GM12878 (cell line): ENCODE data around the gene PDE3B. TPM values are rescaled to one million over a fixed set of nuclear protein-coding genes. Genes with fewer than 3 reads are reported as not detected.

Experiments used
- E2F8 ChIP-seq: fragments of 450-650 bp; IDR thresholded peaks from 2 replicates; pipeline ENCODE4 v1.6.1; 2018; ENCODE audit warnings: mild to moderate bottlenecking, low read depth, moderate library complexity; ENCODE audit not compliant: partially characterized antibody
- EGR1 ChIP-seq, 2 experiments: IDR thresholded peaks; 1 replicate in 1 of 2; 2 replicates in 1 of 2; pipeline ENCODE4 v1.6.1; 2011 to 2012; ENCODE audit warnings: low read depth in 2 of 2, low read length in 2 of 2, borderline replicate concordance in 1 of 2, mild to moderate bottlenecking in 1 of 2, moderate library complexity in 1 of 2
- EP300 ChIP-seq, 2 experiments: fragments of 150-350 bp in 1 of 2; IDR thresholded peaks; 2 replicates each; pipeline ENCODE4 v1.6.1; 2011 to 2012; ENCODE audit warnings: low read depth in 2 of 2, low read length in 2 of 2, borderline replicate concordance in 1 of 2, improper control_type of control experiment in 1 of 2, inconsistent platforms in 1 of 2; ENCODE audit not compliant: control insufficient read depth in 1 of 2
- ESRRA ChIP-seq: IDR thresholded peaks from 2 replicates; pipeline ENCODE4 v1.6.1; 2012; ENCODE audit warnings: mild to moderate bottlenecking, low read length, improper control_type of control experiment
- ETV6 ChIP-seq, 2 experiments: fragments of 450-650 bp in 1 of 2; IDR thresholded peaks in 1 of 2; conservative IDR thresholded peaks in 1 of 2; 2 replicates each; pipeline ENCODE4 v1.6.1; 2014; ENCODE audit warnings: antibody characterized with exemption in 1 of 2, borderline replicate concordance in 1 of 2, low read depth in 1 of 2, mild to moderate bottlenecking in 1 of 2, moderate library complexity in 1 of 2
- IRF5 ChIP-seq: fragments of 450-650 bp; IDR thresholded peaks from 2 replicates; pipeline ENCODE4 v1.6.1; 2017; ENCODE audit warnings: borderline replicate concordance
- KLF5 ChIP-seq: fragments of 450-650 bp; IDR thresholded peaks from 2 replicates; pipeline ENCODE4 v1.6.1; 2014; ENCODE audit warnings: mild to moderate bottlenecking; ENCODE audit not compliant: partially characterized antibody
- MEF2A ChIP-seq: IDR thresholded peaks from 2 replicates; pipeline ENCODE4 v1.6.1; 2011; ENCODE audit warnings: low read depth, mild to moderate bottlenecking, low read length, moderate library complexity; ENCODE audit not compliant: insufficient read depth
- MTA2 ChIP-seq: fragments of 450-650 bp; IDR thresholded peaks from 2 replicates; pipeline ENCODE4 v1.6.1; 2016; ENCODE audit warnings: low read depth, mild to moderate bottlenecking, moderate library complexity
- MYC ChIP-seq: IDR thresholded peaks from 2 replicates; pipeline ENCODE4 v1.6.1; 2011; ENCODE audit warnings: mild to moderate bottlenecking, low read length, moderate library complexity, inconsistent platforms; ENCODE audit not compliant: insufficient read depth, insufficient replicate concordance, insufficient read length, severe bottlenecking
- NBN ChIP-seq: fragments of 450-650 bp; IDR thresholded peaks from 2 replicates; pipeline ENCODE4 v1.6.1; 2016
- NFYA ChIP-seq: IDR thresholded peaks from 2 replicates; pipeline ENCODE4 v1.6.1; 2011; ENCODE audit warnings: low read depth, mild to moderate bottlenecking, low read length, improper control_type of control experiment, borderline replicate concordance
- NFYB ChIP-seq: IDR thresholded peaks from 2 replicates; pipeline ENCODE4 v1.6.1; 2011; ENCODE audit warnings: low read depth, mild to moderate bottlenecking, low read length, improper control_type of control experiment, moderate library complexity; ENCODE audit not compliant: insufficient read depth
- RAD51 ChIP-seq: fragments of 450-650 bp; IDR thresholded peaks from 2 replicates; pipeline ENCODE4 v1.6.1; 2016; ENCODE audit warnings: moderate library complexity, mild to moderate bottlenecking, inconsistent platforms
- RB1 ChIP-seq: fragments of 450-650 bp; formaldehyde crosslinking; IDR thresholded peaks from 2 replicates; pipeline ENCODE4 v1.6.1; 2017; ENCODE audit warnings: mild to moderate bottlenecking, borderline replicate concordance
- RCOR1 ChIP-seq: conservative IDR thresholded peaks from 2 replicates; pipeline ENCODE4 v1.6.1; 2012; ENCODE audit warnings: low read depth, low read length, improper control_type of control experiment
- SMAD1 ChIP-seq: fragments of 450-650 bp; IDR thresholded peaks from 2 replicates; pipeline ENCODE4 v1.6.1; 2018; ENCODE audit warnings: mild to moderate bottlenecking, low read depth; ENCODE audit not compliant: partially characterized antibody
- TARDBP ChIP-seq: IDR thresholded peaks from 2 replicates; pipeline ENCODE4 v1.6.1; 2016; ENCODE audit warnings: borderline replicate concordance
- TBL1XR1 ChIP-seq: IDR thresholded peaks from 2 replicates; pipeline ENCODE4 v1.6.1; 2012; ENCODE audit warnings: low read depth, low read length, improper control_type of control experiment
- ZBTB11 ChIP-seq: fragments of 450-650 bp; formaldehyde crosslinking; IDR thresholded peaks from 2 replicates; pipeline ENCODE4 v1.5.0; 2022; ENCODE audit warnings: mild to moderate bottlenecking, missing genetic modification characterization
- ZZZ3 ChIP-seq: IDR thresholded peaks from 2 replicates; pipeline ENCODE4 v1.6.1; 2011; ENCODE audit warnings: low read depth; ENCODE audit not compliant: control insufficient read depth, insufficient read length
- polyA plus RNA-seq, 11 experiments: library from polyadenylated mRNA; depleted of rRNA in 4 of 11; unstranded in 6 of 11; stranded (reverse) in 5 of 11; fragments of >200 nt; fragmentation: Nextera tagmentation in 4 of 11; fragmentation: Illumina TruSeq in 1 of 11; extraction: Ambion mirVana in 4 of 11; extraction: Trizol in 1 of 11; gene quantifications; 1 replicate in 1 of 11; 2 replicates in 10 of 11; pipeline versions ENCODE4 v1.2.1 to v1.2.3, GENCODE V29; 2011 to 2016; ENCODE audit warnings: inconsistent platforms in 2 of 11, missing spikeins in 2 of 11, low read depth in 1 of 11
- total RNA-seq, 4 experiments: library from RNA; depleted of rRNA in 3 of 4; stranded (reverse); fragments of >200 nt in 3 of 4; fragmentation: Illumina TruSeq in 1 of 4; extraction: Trizol in 1 of 4; gene quantifications; 2 replicates each; pipeline versions ENCODE4 v1.2.1 to v1.2.3, GENCODE V29; 2013 to 2021

Gene PDE3B
- total and polyA plus RNA-seq, 10 of the 15 experiments (the other 5 are each of a cell fraction or from before 2014, with no cell fraction given) = 0.04 to 3.1 (median 1.9) TPM

- TF ChIP-seq ZBTB11 (CRISPR knock-in tag) (no peak), MYC (no peak), EP300 (IDR thresholded peaks at IDR 0.05; ENCODE audit: borderline replicate concordance in 1 of 2, control insufficient read depth in 1 of 2, low read depth in 2 of 2, low read length in 2 of 2) (peak; percentile 97 to 98; a peak in 3 of 4 replicates), MEF2A (0 out of 2 replicates have a peak, but pooled peaks have one; percentile 26), MTA2 (peak; percentile 95), E2F8 (no peak), TARDBP (no peak), KLF5 (no peak), ETV6 (conservative IDR thresholded peaks at IDR 0.05 in 1 of 2, IDR thresholded peaks at IDR 0.05 in 1 of 2; ENCODE audit: borderline replicate concordance in 1 of 2, low read depth in 1 of 2) (0 out of 4 replicates have a peak, but pooled peaks of 1 of the 2 experiments have one; percentile 14), SMAD1 (no peak), ESRRA (no peak), TBL1XR1 (peak; percentile 23; the same call in 1 of the 2 replicates), RCOR1 (no peak), RAD51 (no peak), RB1 (no peak), EGR1 (IDR thresholded peaks at IDR 0.05; ENCODE audit: borderline replicate concordance in 1 of 2, low read depth in 2 of 2, low read length in 2 of 2) (no peak), NBN (no peak; the same call in 1 of the 2 replicates), NFYB (no peak), ZZZ3 (no peak), NFYA (no peak), IRF5 (no peak)
These were observed 121.2 kb downstream of the PDE3B start (continued) for GRCh38 chr11:14764579-14765527.
